ENCODE data around the gene TUBB3. TPM values are rescaled to one million over a fixed set of nuclear protein-coding genes. Genes with fewer than 3 reads are reported as not detected.

The TUBB3 gene
- total RNA-seq, 1 experiment from 2014 or later, result 205 TPM

GRCh38 chr16:89892635-89893034 is 30.5 kb upstream of the TUBB3 start:
- no peaks in the 10 kb centered on the region for H3K4me1 ChIP-seq (ENCODE audit: control insufficient read depth, insufficient read depth, low read length)
- DNase-seq (ENCODE audit: low read depth, low spot score), result no peak
- peaks cover 4% of the 10 kb centered on the region for H3K36me3 ChIP-seq (ENCODE audit: control insufficient read depth, insufficient read depth, low read length)
- ChIA-PET POLR2A (no interaction called here), CTCF (no interaction called here)
- no peak overlapping the region for H3K4me3 ChIP-seq (ENCODE audit: low read depth in 2 of 2, low read length in 2 of 2)
- intact Hi-C loops (cut with micrococcal nuclease; ENCODE audit: unreplicated experiment) (no loop called here), in situ Hi-C loops (cut with HindIII; ENCODE audit: low pct_unique_long_range_greater_than_20kb, low sequenced_read_pairs) (no loop called here)
- no peaks in the 10 kb centered on the region for H3K27me3 ChIP-seq (ENCODE audit: control insufficient read depth, insufficient read depth, low read length)
- no TSS peak for BruUV-seq (replicated peaks)
- no peak for TF ChIP-seq POLR2AphosphoS5 (IDR thresholded peaks at IDR 0.05; ENCODE audit: low read depth, low read length)
- TF ChIP-seq SIN3A (IDR thresholded peaks at IDR 0.05; ENCODE audit: borderline replicate concordance, insufficient read depth, low read depth, low read length), result no peak
- no peak for TF ChIP-seq REST (IDR thresholded peaks at IDR 0.05; ENCODE audit: insufficient read depth in 1 of 2, low read depth in 2 of 2, low read length in 1 of 2)
- no peak for TF ChIP-seq TCF7L2 (IDR thresholded peaks at IDR 0.05; ENCODE audit: low read depth, low read length)
- TF ChIP-seq CTCF (IDR thresholded peaks at IDR 0.05), result no peak
- no peak for ATAC-seq
- no peaks in the 10 kb centered on the region for H3K9me3 ChIP-seq (ENCODE audit: control insufficient read depth, insufficient read depth, low read depth, low read length)
- no peak overlapping the region for H3K27ac ChIP-seq (ENCODE audit: low read length)

GRCh38 chr16:89893642-89894548 is 29.2 kb upstream of the TUBB3 start:
- H3K27me3 ChIP-seq (ENCODE audit: control insufficient read depth, insufficient read depth, low read length), result no peaks in the 10 kb centered on the region
- H3K36me3 ChIP-seq (ENCODE audit: control insufficient read depth, insufficient read depth, low read length), result peaks cover 4% of the 10 kb centered on the region
- CTCF ChIA-PET, result no interaction called here
- ATAC-seq (0 out of 2 replicates have a peak, but pooled peaks have one; percentile 6), DNase-seq (ENCODE audit: low read depth, low spot score) (no peak)
- in situ Hi-C loops (cut with HindIII; ENCODE audit: low pct_unique_long_range_greater_than_20kb, low sequenced_read_pairs), result no loop called here
- no peak for TF ChIP-seq REST (IDR thresholded peaks at IDR 0.05; ENCODE audit: insufficient read depth in 1 of 2, low read depth in 2 of 2, low read length in 1 of 2)
- no peak for TF ChIP-seq CTCF (IDR thresholded peaks at IDR 0.05)
- TF ChIP-seq POLR2AphosphoS5 (IDR thresholded peaks at IDR 0.05; ENCODE audit: low read depth, low read length), result no peak
- no peak for TF ChIP-seq TCF7L2 (IDR thresholded peaks at IDR 0.05; ENCODE audit: low read depth, low read length)
- TF ChIP-seq SIN3A (IDR thresholded peaks at IDR 0.05; ENCODE audit: borderline replicate concordance, insufficient read depth, low read depth, low read length), result no peak
- no peaks in the 10 kb centered on the region for H3K9me3 ChIP-seq (ENCODE audit: control insufficient read depth, insufficient read depth, low read depth, low read length)
- no TSS peak for BruUV-seq (replicated peaks)
- POLR2A ChIA-PET, result no interaction called here
- H3K4me1 ChIP-seq (ENCODE audit: control insufficient read depth, insufficient read depth, low read length), result no peaks in the 10 kb centered on the region
- H3K4me3 ChIP-seq (ENCODE audit: low read depth in 2 of 2, low read length in 2 of 2), result no peak overlapping the region
- intact Hi-C loops (cut with micrococcal nuclease; ENCODE audit: unreplicated experiment), result no loop called here
- no peak overlapping the region for H3K27ac ChIP-seq (ENCODE audit: low read length)
